NCI-H2107 treated with DMSO at 0.1 percent for 48 hours (cell line): Measurements from ENCODE around the gene CYSLTR2.

ENCODE experiments used
- DNase-seq: peaks from one replicate; lab custom pipeline; 2025; ENCODE audit not compliant: unreplicated experiment; lab: John Stamatoyannopoulos, UW

Gene CYSLTR2

DNA sequence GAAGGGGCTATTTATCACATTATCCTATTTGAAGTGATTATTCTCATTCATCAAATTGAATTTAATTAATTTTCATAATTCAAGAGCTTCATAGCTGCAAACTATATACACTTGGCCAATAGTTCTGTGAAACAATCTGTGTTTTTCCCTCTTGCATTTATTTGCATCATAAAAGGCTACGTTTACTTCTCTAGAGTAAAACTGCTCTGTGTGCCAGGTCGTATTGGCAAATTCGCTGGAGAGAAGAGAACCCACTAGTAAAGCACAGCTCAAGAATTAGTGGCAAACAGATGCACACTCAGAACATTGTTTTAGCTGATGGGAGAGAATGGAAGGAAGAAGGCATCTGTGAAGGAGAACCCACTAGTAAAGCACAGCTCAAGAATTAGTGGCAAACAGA, 81.8 kb downstream of the CYSLTR2 start:
- DNase-seq: no peak

GRCh38 chr13:48737689-48738088, 84.0 kb downstream of the CYSLTR2 start:
- DNase-seq: no peak

DNA sequence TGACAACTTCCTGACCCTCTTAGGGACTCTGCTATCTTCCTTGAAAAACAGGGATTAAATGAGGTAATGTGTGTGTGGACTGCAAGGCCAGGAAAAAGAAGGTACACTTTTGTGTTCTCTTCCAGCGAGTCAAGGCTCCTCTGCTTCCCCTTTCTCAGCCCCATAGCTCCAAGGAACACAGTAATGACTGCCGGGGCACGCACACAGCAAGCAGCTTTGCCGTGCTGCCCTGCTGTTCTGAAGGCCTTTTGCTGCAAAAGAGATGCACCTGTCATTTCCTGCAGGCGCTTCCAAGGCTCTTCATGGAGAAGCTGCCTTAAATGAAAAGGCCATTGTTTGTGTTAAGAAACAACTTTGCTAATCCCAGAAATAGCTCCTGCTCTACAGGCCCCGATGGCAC, 84.6 kb downstream of the CYSLTR2 start:
- DNase-seq: no peak

GRCh38 chr13:48739386-48739964, 85.7 kb downstream of the CYSLTR2 start:
- DNase-seq: no peak

DNA sequence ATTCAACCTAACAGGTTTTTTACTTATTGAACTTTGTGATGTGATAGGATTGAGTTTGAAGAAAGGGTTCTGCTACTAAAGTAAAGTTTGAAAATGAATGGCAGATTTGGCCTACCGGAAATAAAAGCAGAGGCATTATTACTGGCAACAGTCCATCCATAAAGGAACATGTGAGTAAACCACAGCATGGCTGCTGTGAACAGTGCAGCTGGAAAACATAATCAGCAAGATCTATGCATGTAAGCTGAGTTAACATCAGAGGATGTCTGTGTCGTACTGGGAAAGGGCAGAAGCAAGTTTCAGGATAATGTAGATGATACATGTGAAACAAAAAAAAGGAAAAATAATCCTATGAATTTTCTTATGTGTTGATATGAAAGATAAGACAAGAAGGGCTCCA, 87.6 kb downstream of the CYSLTR2 start:
- DNase-seq: no peak

GRCh38 chr13:48746821-48747220, 93.1 kb downstream of the CYSLTR2 start:
- DNase-seq: no peak

- DNase-seq: no peak
Observed at GRCh38 chr13:48748681-48749080, 95.0 kb downstream of the CYSLTR2 start.

- no peak for DNase-seq
Observed at GRCh38 chr13:48749144-48749543, 95.4 kb downstream of the CYSLTR2 start.

DNA sequence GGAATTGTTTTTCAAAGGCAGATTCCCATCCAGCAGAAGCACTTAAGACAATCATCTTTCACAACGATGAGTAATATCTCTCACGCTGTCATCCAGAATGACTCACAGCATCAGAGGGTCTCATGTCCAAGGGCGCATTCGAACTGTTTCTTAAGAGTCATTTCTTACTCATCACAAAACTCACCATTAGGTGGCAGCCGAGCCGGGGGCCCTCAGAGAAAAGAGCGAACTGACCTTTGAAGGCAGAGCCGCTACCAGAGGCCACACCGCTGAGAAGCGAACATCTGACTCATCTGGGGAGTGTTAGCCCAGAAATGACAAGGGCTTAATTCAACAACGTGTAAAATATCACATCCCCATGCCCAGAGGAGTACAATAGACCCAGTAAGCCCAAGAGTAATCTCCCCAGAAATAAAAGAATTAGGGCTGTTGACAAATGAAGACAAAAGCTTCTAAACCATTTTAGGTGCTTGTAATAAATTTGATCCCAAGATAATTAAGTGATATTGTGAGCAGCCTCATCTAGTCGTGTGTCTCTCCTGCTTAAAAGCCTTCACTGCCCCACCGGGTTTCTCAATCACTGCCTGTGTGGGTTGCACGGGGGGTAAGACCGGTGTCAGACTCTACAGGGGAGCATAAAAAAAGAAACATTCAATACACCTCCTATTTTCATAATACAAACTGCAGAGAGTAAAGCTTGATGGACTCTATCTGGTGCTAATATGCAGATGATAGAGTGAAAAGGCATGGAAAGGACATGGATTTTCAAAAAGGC, 96.2 kb downstream of the CYSLTR2 start:
- no peak for DNase-seq

DNA sequence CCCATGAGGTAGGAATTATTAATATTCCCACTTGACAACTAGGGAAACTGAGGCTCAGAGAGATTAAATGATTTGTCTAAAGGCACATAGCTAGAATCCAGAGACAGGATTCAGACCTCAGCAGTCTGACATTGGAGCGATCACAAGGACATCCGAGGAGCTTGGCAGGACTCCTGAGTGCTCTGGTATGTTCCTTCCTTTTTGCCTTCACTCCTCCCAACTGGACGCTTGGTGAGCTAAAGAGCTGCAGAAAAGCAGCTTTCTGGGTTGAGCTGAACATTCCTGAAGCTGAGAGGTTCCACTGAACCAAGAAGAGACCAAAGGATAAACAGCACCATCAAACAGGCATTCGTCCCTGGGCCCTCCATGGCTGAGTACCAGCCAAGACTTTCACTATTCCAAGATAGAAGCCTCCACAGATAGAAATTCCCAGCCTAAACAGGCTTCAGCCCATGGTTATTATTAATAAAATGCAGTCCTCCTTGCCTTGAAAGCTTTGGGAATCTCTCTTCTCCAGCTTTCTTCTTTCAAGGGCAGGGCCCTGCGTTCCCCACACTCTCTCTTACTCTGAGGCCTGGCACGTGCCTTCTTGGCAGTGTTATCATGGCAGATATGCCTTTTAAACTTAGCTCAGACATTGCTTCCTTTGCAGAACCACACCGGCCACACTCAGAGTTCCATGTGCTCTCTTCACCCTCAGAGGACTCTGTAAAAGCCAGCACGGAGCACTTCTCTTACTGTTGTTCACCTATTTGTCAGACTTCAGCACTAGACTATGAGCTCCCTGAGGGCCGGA, 97.1 kb downstream of the CYSLTR2 start:
- DNase-seq: no peak

DNA sequence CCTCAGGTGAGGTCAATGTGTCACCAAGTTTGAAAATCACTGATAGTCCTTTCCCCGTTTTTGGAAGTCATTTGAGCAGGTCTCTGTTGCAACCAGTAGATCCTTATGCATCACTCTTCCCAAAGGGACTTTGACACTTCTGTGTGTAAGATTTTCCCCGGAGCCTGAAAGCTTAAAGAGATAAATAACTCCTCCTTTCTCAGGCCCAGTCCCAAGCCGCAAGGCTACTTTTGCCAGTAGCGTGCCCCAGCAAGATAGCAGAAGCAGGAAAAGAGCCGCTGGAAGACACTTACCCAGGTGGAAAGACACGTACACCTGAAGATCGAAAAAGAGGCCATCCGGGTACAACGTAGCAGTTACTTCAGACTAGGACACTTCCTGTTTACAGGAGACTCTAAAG, 106.9 kb downstream of the CYSLTR2 start:
- no peak for DNase-seq
